GM21447 (cell line): Measurements from ENCODE around the gene CTSV.
"Not testable (repeated sequence)": the region's sequence is repeated elsewhere in the genome, so short reads cannot be mapped to it uniquely, and the experiment has no call there.

Source experiments
- ATAC-seq: cut with Tn5 transposase; IDR thresholded peaks from one replicate; pipeline ENCODE4 v1.9.1; 2021; ENCODE audit not compliant: unreplicated experiment

Gene CTSV

DNA sequence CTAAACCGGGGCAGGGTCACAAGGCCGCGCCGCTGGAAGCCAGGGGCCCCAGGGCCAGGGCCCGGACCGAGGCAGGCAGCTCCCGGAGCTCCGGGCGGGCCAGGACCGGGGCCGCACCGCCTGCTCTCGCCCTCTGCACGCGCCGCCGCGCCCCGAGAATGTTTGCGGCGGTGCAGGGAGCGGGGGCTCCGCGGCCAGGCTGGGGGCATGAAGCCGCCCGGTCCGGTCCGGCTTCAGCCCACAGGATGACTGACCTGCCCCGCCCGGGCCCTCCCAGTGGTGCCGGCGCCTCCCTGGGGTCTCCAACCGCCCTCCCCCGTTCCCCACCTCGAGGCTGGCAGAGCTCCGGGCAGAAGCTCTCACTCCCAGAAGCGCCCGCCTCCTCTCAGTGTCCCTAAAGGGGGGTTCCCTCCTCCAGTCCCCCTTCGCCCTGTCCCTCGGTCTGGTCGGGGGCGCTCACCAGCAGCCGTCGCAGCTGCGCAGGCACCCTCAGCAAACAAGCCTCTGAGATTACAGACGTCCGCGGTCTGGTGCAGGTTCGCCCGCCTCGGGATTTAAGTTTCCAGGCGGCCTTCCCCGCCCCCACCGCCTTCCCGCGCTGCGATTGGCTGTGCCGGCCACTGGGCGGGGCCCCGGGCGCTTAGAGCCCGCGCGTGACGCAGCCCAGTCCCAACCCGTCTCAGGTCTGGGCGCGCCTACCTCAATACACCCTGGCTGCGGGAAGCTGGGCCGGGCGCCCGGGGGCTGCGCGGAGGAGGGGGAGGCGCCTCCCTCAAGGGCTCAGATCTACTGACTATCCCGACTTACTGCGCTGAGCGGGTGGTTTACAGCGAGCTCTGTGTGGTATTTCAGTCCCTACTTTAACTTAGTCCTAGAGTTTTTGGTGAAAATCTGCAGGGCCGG lies at the start of gene CTSV:
Gene CTSV, minus strand, starts transcription at position 532 of the 903 bp plus-strand sequence. CDS start 1,099 bp downstream, outside the sequence.
- peak; percentile 99 for ATAC-seq

DNA sequence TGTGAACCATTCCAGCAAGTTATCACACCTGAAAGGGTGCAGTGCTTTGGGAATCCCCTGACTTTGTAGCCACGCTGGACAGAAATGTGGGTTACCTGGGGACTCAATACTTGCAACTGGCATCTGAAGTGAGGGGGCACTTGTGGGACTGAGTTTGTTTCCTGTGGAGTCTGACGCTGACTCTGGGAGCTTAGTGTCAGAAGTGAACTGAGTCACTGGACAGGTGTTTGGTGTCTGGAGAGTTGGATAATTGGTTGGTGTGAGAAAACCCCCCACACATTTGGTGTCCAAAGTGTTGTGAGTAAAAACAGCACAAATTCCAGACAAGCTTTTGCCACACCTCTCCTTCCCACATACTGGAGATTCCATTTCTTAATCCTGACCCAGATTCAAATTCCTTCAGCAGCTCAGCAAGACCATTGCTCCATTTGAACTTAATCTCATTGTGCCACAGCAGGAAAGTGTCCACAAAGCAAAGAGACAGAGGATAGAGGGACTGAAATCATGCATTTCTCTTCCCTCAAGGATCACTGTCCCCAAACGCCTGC lies 48.8 kb upstream of the CTSV start:
- not testable (repeated sequence) for ATAC-seq

DNA sequence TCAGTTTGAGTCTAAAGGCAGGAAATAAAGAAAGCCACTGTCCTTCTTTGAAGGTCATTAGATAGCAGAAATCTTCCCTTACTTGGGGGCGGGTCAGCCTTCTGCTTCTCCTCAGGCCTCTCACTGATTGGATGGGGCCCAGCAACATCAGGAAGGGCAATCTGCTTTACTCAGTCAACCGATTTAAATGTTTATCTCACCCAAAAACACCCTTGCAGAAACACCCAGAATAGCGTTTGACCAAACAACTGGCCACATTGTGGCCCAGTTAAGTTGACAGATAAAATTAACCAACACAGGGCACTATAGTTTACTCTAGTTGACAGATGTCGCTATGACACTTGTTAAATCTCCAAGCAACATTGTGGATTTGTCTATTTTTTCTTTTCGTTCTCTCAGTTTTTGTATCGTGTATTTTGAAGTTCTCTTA lies 45.6 kb upstream of the CTSV start:
- ATAC-seq: not testable (repeated sequence)

DNA sequence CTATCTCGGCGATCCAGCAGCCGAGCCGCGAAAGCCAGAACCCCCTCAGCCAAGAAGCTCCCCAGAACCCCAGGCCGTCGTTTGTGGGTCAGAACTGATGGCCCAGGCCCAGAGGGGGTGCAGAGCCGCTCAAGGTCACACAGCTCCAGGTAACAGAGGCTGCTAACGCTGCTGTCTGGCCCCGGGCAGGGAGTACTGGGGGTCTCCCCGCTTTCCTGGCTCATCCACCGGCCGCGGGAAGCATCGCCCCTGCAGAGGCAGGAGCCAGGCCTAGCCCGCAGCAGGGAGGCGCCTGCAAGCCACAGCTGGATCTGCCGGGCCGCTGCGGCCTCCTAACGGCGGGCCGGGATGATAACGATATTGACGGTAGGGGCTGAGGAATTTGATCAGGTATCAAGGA lies 39.4 kb upstream of the CTSV start:
- ATAC-seq: no peak

DNA sequence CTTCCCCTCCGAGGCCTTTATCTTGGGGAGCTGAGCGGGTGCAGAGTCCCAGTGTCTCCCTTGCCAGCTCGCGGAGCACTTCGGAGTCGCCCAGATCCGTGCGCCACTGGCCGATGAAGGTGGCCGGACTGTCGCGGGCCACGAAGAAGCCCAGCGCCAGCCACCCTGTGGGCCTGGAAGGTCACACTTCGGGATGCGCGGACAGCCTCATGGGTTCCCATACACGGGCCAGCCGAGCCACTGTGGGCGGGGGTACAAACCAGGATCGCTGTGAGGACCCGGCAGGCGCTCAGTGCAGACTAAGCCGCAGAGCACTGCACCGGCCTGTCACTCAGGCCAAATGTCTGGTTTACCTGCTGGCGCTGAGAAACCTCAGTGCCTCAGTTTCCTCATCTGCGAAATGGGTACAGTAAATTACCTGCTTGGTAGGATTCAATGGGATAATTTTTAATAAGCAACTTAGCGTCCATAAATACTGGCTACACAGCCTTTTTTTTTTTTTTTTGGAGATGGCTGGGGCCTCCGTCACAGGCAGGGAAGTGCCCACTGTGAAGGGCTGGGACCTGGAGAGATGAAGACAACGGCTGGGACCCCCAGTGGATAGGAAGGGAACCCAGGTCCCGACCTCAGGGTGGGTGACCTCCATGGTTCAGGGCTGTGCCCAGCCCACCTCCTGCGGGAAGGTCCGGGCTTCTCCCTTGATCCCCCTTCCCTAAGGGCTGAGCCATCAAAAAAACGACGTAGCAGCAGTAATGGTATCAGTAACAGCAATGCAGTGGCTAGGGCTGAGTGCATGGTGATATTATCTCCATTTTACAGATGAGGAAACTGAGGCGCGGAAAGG lies 38.7 kb upstream of the CTSV start:
- ATAC-seq: no peak

DNA sequence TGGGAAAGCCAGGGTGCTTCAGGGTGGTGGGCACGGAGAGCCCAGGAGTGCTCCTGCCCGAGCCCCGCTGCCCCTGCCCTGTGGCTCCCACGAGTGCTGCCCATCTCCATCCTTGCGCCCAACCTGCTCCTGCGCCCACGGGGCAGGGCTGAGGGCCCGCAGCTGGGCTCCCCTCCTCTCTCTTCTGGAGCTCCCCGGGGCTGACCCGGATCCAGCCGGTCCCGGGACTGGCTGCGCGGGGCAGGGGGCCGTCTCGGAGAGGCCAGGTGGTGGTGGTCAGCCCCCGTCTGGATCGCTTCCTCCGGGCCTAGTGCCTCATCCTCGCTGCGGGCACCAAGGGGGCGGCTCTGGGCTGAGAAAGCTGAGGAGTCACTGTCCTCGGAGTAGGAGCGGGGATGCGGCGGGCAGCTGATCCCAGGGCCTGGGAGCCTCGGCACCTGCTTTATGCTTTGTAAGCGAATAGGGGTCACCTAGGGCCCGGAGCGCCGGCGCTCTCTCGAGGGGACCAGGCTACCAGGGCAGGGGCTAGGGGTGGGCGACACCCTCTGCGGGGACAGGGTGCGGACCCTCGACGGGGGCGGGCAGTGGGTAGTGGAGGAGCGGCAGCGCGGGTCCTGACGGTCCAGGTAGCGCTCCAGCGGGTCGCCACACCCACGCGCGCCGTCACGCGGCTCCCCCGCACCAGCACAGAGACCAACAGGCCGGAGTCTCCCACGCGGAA lies 37.9 kb upstream of the CTSV start:
- ATAC-seq: not testable (repeated sequence)

DNA sequence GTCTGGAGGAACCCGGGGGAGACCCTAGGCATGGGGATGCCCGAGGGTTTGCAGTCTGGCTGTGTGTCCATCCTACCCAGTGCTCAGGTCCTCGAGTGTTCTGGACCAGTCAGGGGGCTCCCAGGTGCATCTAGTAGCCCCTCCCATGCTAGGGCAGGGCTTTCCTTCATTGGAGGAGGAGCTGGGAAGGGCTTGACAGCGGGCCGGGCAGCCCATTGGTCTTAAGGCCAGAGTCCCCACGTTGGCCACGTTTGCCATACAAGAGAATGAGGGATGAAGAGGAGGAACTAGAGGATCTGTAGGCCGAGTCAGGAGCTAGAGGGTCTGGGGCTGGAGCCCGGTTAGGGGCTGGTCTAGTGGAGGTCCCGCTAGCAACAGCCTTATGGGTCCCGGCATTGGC lies 37.3 kb upstream of the CTSV start:
- no peak for ATAC-seq

DNA sequence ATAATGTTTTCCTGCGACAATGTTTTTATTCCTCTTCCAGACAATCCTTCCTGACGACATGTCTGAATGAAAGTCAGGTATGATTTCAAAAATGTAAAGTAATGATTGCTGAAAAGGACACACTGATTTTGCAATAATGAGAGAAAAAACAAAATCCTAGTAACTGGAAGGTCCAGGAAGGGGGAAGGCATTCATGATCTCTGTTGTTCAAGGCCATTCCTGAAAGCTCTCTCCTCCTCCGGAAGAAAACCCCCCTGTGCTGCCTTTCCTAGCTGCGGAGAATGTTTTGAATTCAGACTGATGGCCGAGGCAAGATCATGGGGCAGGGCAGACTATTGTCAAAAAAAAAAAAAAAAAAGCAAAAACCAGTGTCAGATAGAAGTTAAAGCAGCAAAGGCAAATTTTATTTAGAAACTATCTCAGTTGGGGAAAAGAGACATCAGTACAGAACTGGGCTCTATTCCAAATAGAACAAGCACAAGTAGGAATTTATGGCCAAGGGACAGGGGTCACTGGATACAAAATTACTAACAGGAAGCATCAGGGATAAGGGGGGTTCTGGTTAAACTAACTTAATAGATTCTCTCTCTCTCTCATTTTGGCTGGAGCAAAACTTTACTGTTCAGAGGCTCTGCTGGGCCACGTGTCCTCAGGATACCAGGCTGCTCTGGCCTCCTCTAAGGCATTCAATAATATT lies 36.5 kb upstream of the CTSV start:
- no peak for ATAC-seq

DNA sequence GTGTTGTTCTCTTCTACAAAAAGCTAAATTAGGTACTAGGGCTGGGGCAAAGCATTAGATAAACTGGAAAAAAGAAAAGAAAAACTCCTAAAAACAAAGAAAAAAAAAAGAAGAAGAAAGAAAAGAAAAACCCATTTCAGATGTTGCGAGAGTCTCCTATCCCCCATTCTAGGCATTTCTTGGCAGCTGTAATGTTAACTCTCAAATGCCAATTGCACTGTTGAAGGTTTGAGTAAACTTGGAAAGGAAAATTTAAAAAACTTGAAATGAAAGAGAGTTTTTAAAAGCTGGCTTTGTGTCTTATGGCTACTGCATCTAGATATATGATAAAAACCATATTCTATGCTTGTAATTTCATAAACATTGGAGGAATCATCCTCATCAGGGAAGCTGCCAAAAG lies 34.6 kb upstream of the CTSV start:
- ATAC-seq: no peak

DNA sequence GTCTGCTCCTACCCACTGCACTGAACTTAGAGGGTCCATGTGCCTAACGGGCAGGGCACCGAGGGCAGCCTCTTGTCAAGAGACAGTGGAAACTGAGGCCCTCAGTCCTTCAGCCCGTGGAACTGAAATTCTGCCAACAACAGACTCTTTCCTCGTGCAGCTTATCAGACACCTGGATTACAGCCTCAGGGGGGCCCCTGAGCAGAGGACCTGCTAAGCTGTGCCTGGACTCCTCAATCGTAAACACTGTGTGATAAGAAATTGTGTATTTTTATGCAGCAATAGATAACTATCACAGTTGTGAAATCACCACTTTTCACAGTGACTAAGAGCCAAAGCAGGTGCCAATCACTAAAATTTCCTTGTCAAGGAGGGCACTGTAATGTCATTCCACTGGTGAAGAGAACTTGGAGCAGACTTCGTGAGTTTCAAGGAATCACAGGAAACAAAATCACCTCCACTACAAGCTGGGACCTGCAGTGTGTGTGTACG lies 33.4 kb upstream of the CTSV start:
- no peak for ATAC-seq

DNA sequence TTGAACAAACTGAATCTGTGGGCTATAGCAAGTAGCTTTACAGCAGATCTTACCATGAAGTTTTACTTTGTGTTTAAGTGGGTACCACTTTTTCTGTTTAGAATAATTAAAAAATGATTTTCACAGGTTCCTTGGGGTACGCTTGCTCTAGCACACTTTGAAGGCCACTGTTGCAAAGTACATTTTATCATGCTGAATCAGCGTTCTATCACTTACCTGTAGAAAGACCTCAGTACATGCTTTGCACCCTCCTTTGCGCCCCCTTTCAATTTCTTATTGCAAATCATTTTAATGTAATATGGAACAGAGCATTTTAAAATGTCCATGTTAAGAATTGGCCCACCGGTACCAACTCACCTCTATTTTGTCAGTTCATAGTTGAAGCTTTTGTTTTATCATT lies 31.4 kb upstream of the CTSV start:
- not testable (repeated sequence) for ATAC-seq

DNA sequence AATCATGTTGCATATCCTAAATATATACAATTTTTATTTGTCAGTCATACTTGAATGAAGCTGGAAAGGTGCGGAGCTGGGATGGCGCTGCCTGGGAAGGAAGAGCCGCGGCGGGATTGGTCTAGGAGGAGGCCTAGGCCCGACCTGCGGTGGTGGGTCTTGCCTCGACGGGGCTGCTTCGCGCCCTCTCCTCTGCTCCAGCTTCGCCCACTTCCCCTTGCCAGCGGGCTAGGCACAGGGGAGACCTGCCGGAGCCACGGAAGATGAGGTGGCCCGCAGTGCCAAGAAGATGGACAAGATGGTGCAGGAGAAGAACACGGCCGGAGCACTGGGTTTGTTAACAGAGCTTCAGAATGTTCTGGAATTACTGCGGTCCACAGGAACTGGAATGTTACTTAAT lies 28.5 kb upstream of the CTSV start:
- no peak for ATAC-seq

DNA sequence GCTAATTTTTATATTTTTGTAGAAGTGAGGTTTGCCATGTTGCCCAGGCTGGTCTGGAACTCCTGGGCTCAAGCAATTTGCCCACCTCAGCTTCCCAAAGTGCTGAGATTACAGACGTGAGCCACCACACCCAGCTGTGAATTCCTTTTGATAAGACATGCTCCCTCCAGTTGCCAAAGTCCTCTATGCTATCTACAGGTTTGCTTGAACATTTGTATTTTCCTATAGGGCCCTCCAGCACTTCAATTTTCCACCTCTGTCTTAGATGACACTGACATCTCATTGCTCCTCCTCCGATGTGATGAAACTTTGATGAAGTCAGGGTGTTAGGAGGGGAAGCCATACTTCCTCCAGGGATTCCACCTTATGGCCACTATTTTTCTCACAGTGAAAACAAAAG lies 25.2 kb upstream of the CTSV start:
- ATAC-seq: no peak

DNA sequence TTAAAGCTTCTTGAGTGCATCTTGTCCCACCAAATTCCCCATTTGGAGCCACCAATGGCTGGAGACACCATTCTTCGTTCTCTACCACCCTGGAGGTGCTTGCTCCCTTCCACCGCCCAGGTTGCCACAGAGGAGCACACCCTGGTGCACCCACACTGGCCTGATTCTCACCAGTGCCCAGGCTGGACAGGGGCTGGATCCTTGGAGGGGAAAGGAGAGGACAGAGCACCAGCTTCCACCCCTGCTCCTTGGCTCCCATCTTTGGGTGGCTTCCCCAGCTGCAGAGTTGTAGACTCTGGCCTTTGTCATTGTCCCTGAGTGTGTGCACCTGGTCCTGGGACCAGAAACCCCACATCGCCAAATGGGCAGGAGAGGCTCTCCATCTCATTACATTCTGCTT lies 21.9 kb upstream of the CTSV start:
- no peak for ATAC-seq

DNA sequence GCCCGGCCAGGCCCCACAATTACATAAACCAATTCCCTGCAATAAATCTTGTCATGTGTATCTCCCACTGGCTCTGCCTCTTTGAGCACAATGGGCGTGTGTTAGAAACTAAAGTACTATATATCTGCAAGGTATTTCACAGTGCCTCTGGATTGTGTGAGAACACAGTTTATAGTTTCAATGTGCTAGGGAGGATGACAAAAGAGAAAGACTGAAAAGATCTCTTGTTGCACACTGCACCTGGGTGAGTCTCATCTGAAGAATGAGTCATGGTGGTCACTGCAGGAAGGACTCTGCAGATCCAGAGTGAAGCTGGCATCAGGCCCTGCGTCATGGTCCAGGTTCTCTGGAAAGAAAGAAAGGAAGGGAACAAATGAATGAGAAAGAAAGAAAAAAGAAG lies 20.7 kb upstream of the CTSV start:
- no peak for ATAC-seq

DNA sequence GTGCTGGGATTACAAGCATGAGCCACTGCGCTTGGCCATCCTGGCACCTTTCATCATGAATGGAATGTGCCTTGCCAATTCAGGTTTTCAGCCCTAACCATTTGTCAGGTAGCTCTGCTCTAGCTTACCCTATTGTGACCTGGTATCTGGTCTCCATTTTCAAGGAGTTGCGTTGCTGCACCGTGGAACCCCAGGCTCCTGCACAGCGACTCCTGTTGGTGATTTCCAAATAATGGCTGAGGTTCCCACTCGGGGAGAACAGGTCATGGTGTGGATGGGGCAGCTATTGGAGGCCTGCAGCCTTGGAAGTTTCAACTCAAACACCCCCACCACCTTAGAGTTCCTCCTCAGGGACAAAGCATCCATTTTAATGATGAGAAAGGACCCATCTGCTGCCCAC lies 18.7 kb upstream of the CTSV start:
- ATAC-seq: no peak

DNA sequence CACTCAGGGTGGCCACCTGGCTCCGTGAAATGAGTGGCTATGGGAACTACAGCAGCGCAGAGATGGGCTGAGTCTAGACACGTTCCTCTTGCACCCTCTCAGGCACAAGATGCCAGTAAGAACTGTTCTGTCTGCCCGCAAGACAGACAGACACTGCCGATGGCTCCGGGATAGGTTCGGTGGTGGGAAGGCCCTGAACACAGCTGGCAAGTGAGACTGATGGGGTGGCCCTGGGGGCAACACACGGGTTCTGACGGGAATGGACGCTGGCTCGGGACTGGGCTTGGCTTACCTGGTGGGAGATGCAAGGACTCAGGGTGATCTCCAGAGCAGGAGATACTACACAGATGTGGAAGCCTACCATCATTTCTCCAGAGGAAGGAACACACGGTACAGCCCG lies 16.9 kb upstream of the CTSV start:
- not testable (repeated sequence) for ATAC-seq

DNA sequence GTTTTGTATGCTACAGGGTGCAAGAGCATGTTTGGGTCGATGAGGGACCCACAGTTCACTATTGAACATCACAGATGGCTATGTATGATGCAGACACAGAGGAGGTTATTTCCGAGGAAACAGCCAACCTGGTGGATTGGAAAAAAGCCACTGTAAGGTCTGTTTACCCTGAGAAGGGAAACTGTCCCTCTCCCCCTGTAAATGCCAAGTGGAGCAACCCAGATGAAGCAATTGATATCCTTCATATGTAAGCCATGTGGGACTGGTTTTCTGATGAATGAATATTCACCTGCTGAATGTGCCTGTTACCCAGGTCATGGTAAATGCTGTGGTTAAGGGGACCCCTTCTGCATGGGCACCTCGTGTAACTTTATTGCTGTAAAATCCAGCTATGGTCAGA lies 14.8 kb upstream of the CTSV start:
- ATAC-seq: no peak

DNA sequence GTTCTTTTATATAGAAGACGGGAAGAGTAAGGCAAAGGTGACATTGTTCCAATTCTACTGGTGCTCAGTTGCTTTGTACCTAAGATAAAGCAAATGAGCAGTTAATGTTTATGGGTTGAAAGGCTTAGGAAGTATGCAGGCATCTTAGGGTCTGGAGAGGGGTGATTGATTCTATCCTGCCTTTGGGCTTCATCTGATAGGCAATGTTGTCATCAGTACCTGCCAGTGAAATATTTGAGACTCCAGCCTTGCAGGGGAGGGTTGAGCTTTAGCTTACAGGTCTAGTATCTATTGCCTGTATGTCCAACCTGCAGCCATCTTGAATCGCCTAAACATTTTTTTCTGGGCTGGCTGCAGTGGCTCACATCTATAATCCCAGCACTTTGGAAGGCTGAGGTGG lies 13.8 kb upstream of the CTSV start:
- no peak for ATAC-seq

DNA sequence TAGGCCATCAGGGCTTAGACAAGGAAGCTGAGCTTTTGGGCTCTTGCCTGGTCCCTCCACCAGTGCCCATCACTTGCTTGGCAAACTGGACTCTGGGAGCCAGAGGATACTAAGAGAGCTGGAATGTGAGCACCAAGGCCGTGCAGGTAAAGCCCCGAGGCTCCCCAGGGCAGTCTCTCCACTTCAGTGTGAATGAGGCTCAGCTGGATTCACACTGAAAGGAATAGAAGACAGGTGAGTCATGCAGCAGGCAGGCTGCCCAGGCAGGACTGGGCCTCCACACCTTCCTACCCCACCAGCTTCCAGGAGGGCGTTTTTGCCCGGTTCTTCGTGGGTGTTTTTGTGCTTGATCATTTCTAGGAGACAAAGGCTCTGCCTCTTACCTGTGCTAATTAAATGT lies 7.3 kb upstream of the CTSV start:
- no peak for ATAC-seq
